K562 (cell line): ENCODE data around the gene TIMP2. TPM values are rescaled to one million over a fixed set of nuclear protein-coding genes. Genes with fewer than 3 reads are reported as not detected.

Experiments
- CREBBP ChIP-seq: IDR thresholded peaks from one replicate; pipeline ENCODE4 v1.6.1; 2012; ENCODE audit warnings: low read depth, mild to moderate bottlenecking, control low read depth, inconsistent platforms, low read length
- ELF1 ChIP-seq: fragments of 200-800 bp; sonication (Bioruptor generic); IDR thresholded peaks from 2 replicates; pipeline ENCODE4 v1.6.1; 2016; ENCODE audit warnings: missing genetic modification characterization, missing compliant biosample characterization
- HNRNPH1 ChIP-seq: fragments of 200-400 bp; formaldehyde crosslinking; optimal IDR thresholded peaks from 2 replicates; pipeline ENCODE3; 2017; ENCODE audit warnings: low read depth, mild to moderate bottlenecking, low read length, moderate library complexity
- HOMEZ ChIP-seq: fragments of 250-450 bp; sonication (Bioruptor Pico); IDR thresholded peaks from 2 replicates; pipeline ENCODE4 v1.4.0; 2020; ENCODE audit warnings: mild to moderate bottlenecking, moderate library complexity
- HSF4 ChIP-seq: fragments of 250-450 bp; sonication (Bioruptor Pico); IDR thresholded peaks from 2 replicates; pipeline ENCODE4 v2.1.2; 2022; ENCODE audit warnings: mild to moderate bottlenecking, moderate library complexity, borderline replicate concordance
- JUN ChIP-seq, 2 experiments: sonication (generic) in 1 of 2; formaldehyde crosslinking in 1 of 2; IDR thresholded peaks; 2 replicates each; pipeline versions ENCODE4 v1.6.1 to v1.8.0; 2012 to 2022; ENCODE audit warnings: borderline replicate concordance in 2 of 2, mild to moderate bottlenecking in 2 of 2, improper control_type of control experiment in 1 of 2, low read depth in 1 of 2, low read length in 1 of 2, missing genetic modification reagents in 1 of 2
- JUND ChIP-seq, 2 experiments: IDR thresholded peaks; 2 replicates in 1 of 2; 3 replicates in 1 of 2; pipeline ENCODE4 v1.6.1; 2011; ENCODE audit warnings: borderline replicate concordance in 2 of 2, low read depth in 2 of 2, low read length in 2 of 2, improper control_type of control experiment in 1 of 2, missing biosample characterization in 1 of 2, missing genetic modification characterization in 1 of 2, missing genetic modification reagents in 1 of 2
- KDM5B ChIP-seq: fragments of 200-600 bp; sonication (generic); IDR thresholded peaks from 2 replicates; pipeline ENCODE4 v1.6.1; 2012; ENCODE audit warnings: low read depth, mild to moderate bottlenecking, moderate library complexity, low read length, control low read depth, inconsistent platforms; ENCODE audit not compliant: insufficient replicate concordance
- MYBL2 ChIP-seq, 2 experiments: fragments of 450-650 bp in 1 of 2; sonication (generic) in 1 of 2; formaldehyde crosslinking in 1 of 2; IDR thresholded peaks; 2 replicates each; pipeline versions ENCODE4 v1.6.1 to v1.8.1; 2017 to 2022; ENCODE audit warnings: borderline replicate concordance in 1 of 2, inconsistent platforms in 1 of 2, low read depth in 1 of 2, mild to moderate bottlenecking in 1 of 2, missing genetic modification reagents in 1 of 2, moderate library complexity in 1 of 2
- NCOA4 ChIP-seq: fragments of 450-650 bp; IDR thresholded peaks from 2 replicates; pipeline ENCODE4 v1.6.1; 2018; ENCODE audit warnings: mild to moderate bottlenecking; ENCODE audit not compliant: partially characterized antibody
- RAD21 ChIP-seq, 2 experiments: fragments of 250-450 bp in 1 of 2; fragments of 450-650 bp in 1 of 2; sonication (Bioruptor Pico) in 1 of 2; formaldehyde crosslinking in 1 of 2; IDR thresholded peaks in 1 of 2; conservative IDR thresholded peaks in 1 of 2; 2 replicates each; pipeline versions ENCODE4 v1.4.0 to v1.8.0; 2020 to 2022; ENCODE audit warnings: mild to moderate bottlenecking in 2 of 2, moderate library complexity in 1 of 2
- TAF15 ChIP-seq: fragments of 200-400 bp; formaldehyde crosslinking; IDR thresholded peaks from 2 replicates; pipeline ENCODE4 v1.6.1; 2017; ENCODE audit warnings: mild to moderate bottlenecking, low read depth, low read length, moderate library complexity
- TARDBP ChIP-seq: fragments of 450-650 bp; IDR thresholded peaks from 2 replicates; pipeline ENCODE4 v1.6.1; 2016
- TCFL5 ChIP-seq: fragments of 250-450 bp; sonication (Bioruptor Pico); conservative IDR thresholded peaks from 2 replicates; pipeline ENCODE4 v1.6.1; 2021; ENCODE audit warnings: mild to moderate bottlenecking, moderate library complexity, matching md5 sums
- ZC3H11A ChIP-seq: IDR thresholded peaks from 2 replicates; pipeline ENCODE4 v1.6.1; 2012; ENCODE audit warnings: low read depth, low read length, improper control_type of control experiment
- ZNF408 ChIP-seq: fragments of 250-450 bp; sonication (Bioruptor Pico); IDR thresholded peaks from 2 replicates; pipeline ENCODE4 v1.4.0; 2020; ENCODE audit warnings: low read depth, mild to moderate bottlenecking, moderate library complexity
- ZNF764 ChIP-seq: fragments of 250-450 bp; sonication (Bioruptor Pico); IDR thresholded peaks from 2 replicates; pipeline ENCODE4 v1.4.0; 2020; ENCODE audit warnings: low read depth, mild to moderate bottlenecking, moderate library complexity
- polyA plus RNA-seq, 8 experiments: library from polyadenylated mRNA; depleted of rRNA in 4 of 8; stranded (reverse) in 5 of 8; unstranded in 3 of 8; fragments of >200 nt; fragmentation: Nextera tagmentation in 2 of 8; fragmentation: Illumina TruSeq in 1 of 8; extraction: Ambion mirVana in 2 of 8; extraction: Trizol in 1 of 8; gene quantifications; 2 replicates each; pipeline versions ENCODE4 v1.2.1 to v1.2.3, GENCODE V29; 2011 to 2014; ENCODE audit warnings: inconsistent platforms in 1 of 8, missing spikeins in 1 of 8
- total RNA-seq, 7 experiments: library from RNA; depleted of rRNA in 6 of 7; stranded (reverse); fragments of >200 nt in 6 of 7; fragmentation: Illumina TruSeq in 2 of 7; extraction: Trizol in 2 of 7; gene quantifications; 2 replicates each; pipeline versions ENCODE4 v1.2.1 to v1.2.3, GENCODE V29; 2011 to 2021; ENCODE audit warnings: low replicate concordance in 1 of 7

TIMP2 gene
- total and polyA plus RNA-seq, 9 of the 15 experiments (the other 6 are each of a cell fraction or from before 2014, with no cell fraction given), result 0.55 TPM; not detected in 8

GRCh38 chr17:78865682-78866390 is 59.4 kb downstream of the TIMP2 start (continued):
- TF ChIP-seq RAD21 (CRISPR knock-in tag; conservative IDR thresholded peaks at IDR 0.05 in 1 of 2, IDR thresholded peaks at IDR 0.05 in 1 of 2) (peak; percentile 59 to 80), HSF4 (CRISPR knock-in tag) (no peak), JUND (IDR thresholded peaks at IDR 0.05; ENCODE audit: borderline replicate concordance, low read depth, low read length) (peak; percentile 12; the same call in 1 of the 2 replicates), JUND (tag; IDR thresholded peaks at IDR 0.05; ENCODE audit: borderline replicate concordance, low read depth, low read length) (no peak), HOMEZ (CRISPR knock-in tag) (no peak), CREBBP (no peak), NCOA4 (no peak), TCFL5 (CRISPR knock-in tag) (no peak), KDM5B (no peak), ZNF764 (peak; percentile 98), TARDBP (no peak), HNRNPH1 (no peak), ZNF408 (CRISPR knock-in tag) (no peak), TAF15 (no peak), JUN (IDR thresholded peaks at IDR 0.05; ENCODE audit: borderline replicate concordance, low read depth, low read length) (0 out of 2 replicates have a peak, but pooled peaks have one; percentile 28), JUN (CRISPR knock-in tag; IDR thresholded peaks at IDR 0.05; ENCODE audit: borderline replicate concordance) (no peak), ELF1 (no peak), ZC3H11A (no peak), MYBL2 (IDR thresholded peaks at IDR 0.05; ENCODE audit: low read depth) (no peak), MYBL2 (CRISPR knock-in tag; IDR thresholded peaks at IDR 0.05; ENCODE audit: borderline replicate concordance) (no peak)
